ENCODE results near the gene TNS3. TPM values are rescaled to one million over a fixed set of nuclear protein-coding genes. Genes with fewer than 3 reads are reported as not detected.
"Not testable (repeated sequence)": the region's sequence is repeated elsewhere in the genome, so short reads cannot be mapped to it uniquely, and the experiment has no call there.

TNS3 gene
- polyA plus RNA-seq, 2 donors = 2.7 to 3.4 TPM

DNA sequence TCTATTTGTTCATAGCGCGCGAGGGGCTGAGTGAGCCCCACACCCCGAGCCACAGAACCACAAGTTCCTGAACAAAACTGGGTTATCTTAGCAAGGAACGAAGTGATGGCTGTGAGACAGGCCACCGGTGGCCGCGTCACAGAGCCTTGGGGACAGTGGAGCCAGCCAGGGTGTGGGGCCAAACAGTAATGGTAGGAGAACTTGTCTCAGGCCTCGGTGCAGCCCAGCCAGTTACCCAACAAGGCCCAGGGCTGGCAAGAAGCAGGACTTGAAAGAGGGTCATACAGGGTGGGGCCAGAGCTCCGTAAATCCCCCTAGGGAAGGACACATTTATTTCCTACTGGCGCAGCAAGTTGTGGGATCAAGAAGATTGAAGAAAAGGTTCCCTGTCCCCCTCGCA is 39.4 kb upstream of the TNS3 start:
- H3K27ac ChIP-seq (ENCODE audit: low read depth in 2 of 2, low read length in 1 of 2) = no peak overlapping the region
- H3K27me3 ChIP-seq (ENCODE audit: control insufficient read depth in 1 of 2, insufficient read depth in 2 of 2, low read length in 2 of 2) = no peaks in the 10 kb centered on the region
- H3K36me3 ChIP-seq (ENCODE audit: control insufficient read depth in 2 of 2, insufficient read depth in 2 of 2, low read length in 1 of 2) = no peaks in the 10 kb centered on the region
- H3K4me1 ChIP-seq (ENCODE audit: control insufficient read depth in 2 of 2, insufficient read depth in 2 of 2, low read length in 1 of 2) = peaks cover 0 to 4% of the 10 kb centered on the region in 2 donors
- WGBS, 2 donors = 92 to 98% methylated on average over 12 of the region's 12 CpGs
- no peak overlapping the region for H3K4me3 ChIP-seq (ENCODE audit: low read depth in 1 of 2, low read length in 2 of 2)
- H3K9me3 ChIP-seq (ENCODE audit: control insufficient read depth in 2 of 2, insufficient read depth in 1 of 2, low read depth in 1 of 2, low read length in 1 of 2) = no peaks in the 10 kb centered on the region

GRCh38 chr7:47619806-47620205 is 37.9 kb upstream of the TNS3 start:
- no peak overlapping the region for H3K4me3 ChIP-seq (ENCODE audit: low read depth in 1 of 2, low read length in 2 of 2)
- no peaks in the 10 kb centered on the region for H3K9me3 ChIP-seq (ENCODE audit: control insufficient read depth in 2 of 2, insufficient read depth in 1 of 2, low read depth in 1 of 2, low read length in 1 of 2)
- H3K4me1 ChIP-seq (ENCODE audit: control insufficient read depth in 2 of 2, insufficient read depth in 2 of 2, low read length in 1 of 2) = peaks cover 0 to 4% of the 10 kb centered on the region in 2 donors
- no peaks in the 10 kb centered on the region for H3K27me3 ChIP-seq (ENCODE audit: control insufficient read depth in 1 of 2, insufficient read depth in 2 of 2, low read length in 2 of 2)
- H3K36me3 ChIP-seq (ENCODE audit: control insufficient read depth in 2 of 2, insufficient read depth in 2 of 2, low read length in 1 of 2) = no peaks in the 10 kb centered on the region
- H3K27ac ChIP-seq (ENCODE audit: low read depth in 2 of 2, low read length in 1 of 2) = no peak overlapping the region

DNA sequence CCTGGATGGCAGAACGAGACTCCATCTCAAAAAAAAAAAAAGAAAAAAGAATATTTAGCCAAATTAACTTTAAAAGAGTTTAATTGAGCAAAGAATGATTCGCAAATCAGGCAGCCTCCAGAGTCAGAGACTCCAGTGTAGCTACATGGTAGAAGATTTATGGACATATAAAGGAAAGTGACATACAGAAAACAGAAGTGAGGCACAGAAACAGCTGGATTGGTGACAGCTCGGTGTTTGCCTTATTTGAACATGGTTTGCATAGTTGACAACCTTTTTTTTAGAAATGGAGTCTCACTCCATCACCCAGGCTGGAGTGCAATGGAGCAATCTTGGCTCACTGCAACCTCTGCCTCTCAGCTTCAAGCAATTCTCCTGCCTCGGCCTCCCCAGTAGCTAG is 35.2 kb upstream of the TNS3 start:
- Histone ChIP-seq H3K27ac (ENCODE audit: low read depth in 2 of 2, low read length in 1 of 2) (no peak overlapping the region), H3K4me1 (ENCODE audit: control insufficient read depth in 2 of 2, insufficient read depth in 2 of 2, low read length in 1 of 2) (no peaks in the 10 kb centered on the region), H3K9me3 (ENCODE audit: control insufficient read depth in 2 of 2, insufficient read depth in 1 of 2, low read depth in 1 of 2, low read length in 1 of 2) (no peaks in the 10 kb centered on the region), H3K4me3 (ENCODE audit: low read depth in 1 of 2, low read length in 2 of 2) (no peak overlapping the region), H3K27me3 (ENCODE audit: control insufficient read depth in 1 of 2, insufficient read depth in 2 of 2, low read length in 2 of 2) (no peaks in the 10 kb centered on the region), H3K36me3 (ENCODE audit: control insufficient read depth in 2 of 2, insufficient read depth in 2 of 2, low read length in 1 of 2) (no peaks in the 10 kb centered on the region)
- 82 to 86% methylated on average over 4 of the region's 4 CpGs for WGBS, 2 donors

DNA sequence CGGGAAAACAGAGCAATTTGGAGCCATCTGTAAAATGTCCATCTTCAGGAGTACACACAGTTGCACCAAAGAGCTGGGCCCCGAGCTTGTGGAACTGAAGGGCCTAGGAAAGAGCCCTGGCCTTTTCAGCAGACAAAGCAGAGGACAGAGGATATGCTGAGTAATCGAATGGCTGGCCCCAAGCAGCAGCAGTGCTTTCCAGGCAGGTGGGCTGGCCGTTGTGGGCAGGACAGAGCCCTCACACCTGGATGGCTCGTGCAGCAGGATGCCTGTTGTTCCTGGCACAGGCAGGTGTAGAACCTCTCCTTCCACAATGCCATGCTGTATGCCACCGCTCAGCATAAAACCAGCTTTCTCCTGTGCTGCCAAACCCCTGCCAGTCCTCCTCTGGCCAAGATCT is 32.5 kb upstream of the TNS3 start:
- WGBS, 2 donors = 86 to 90% methylated on average over 6 of the region's 6 CpGs
- Histone ChIP-seq H3K36me3 (ENCODE audit: control insufficient read depth in 2 of 2, insufficient read depth in 2 of 2, low read length in 1 of 2) (no peaks in the 10 kb centered on the region), H3K9me3 (ENCODE audit: control insufficient read depth in 2 of 2, insufficient read depth in 1 of 2, low read depth in 1 of 2, low read length in 1 of 2) (no peaks in the 10 kb centered on the region), H3K4me1 (ENCODE audit: control insufficient read depth in 2 of 2, insufficient read depth in 2 of 2, low read length in 1 of 2) (peaks cover 0 to 3% of the 10 kb centered on the region in 2 donors), H3K27ac (ENCODE audit: low read depth in 2 of 2, low read length in 1 of 2) (no peak overlapping the region), H3K27me3 (ENCODE audit: control insufficient read depth in 1 of 2, insufficient read depth in 2 of 2, low read length in 2 of 2) (no peaks in the 10 kb centered on the region), H3K4me3 (ENCODE audit: low read depth in 1 of 2, low read length in 2 of 2) (no peak overlapping the region)

- Histone ChIP-seq H3K27me3 (ENCODE audit: control insufficient read depth in 1 of 2, insufficient read depth in 2 of 2, low read length in 2 of 2) (no peaks in the 10 kb centered on the region), H3K4me1 (ENCODE audit: control insufficient read depth in 2 of 2, insufficient read depth in 2 of 2, low read length in 1 of 2) (peaks cover 1 to 3% of the 10 kb centered on the region in 2 donors), H3K4me3 (ENCODE audit: low read depth in 1 of 2, low read length in 2 of 2) (no peak overlapping the region), H3K27ac (ENCODE audit: low read depth in 2 of 2, low read length in 1 of 2) (no peak overlapping the region), H3K9me3 (ENCODE audit: control insufficient read depth in 2 of 2, insufficient read depth in 1 of 2, low read depth in 1 of 2, low read length in 1 of 2) (no peaks in the 10 kb centered on the region), H3K36me3 (ENCODE audit: control insufficient read depth in 2 of 2, insufficient read depth in 2 of 2, low read length in 1 of 2) (no peaks in the 10 kb centered on the region)
- WGBS, 2 donors = 40 to 64% methylated on average over 10 of the region's 10 CpGs
These were observed 29.2 kb upstream of the TNS3 start for GRCh38 chr7:47611045-47611511.

DNA sequence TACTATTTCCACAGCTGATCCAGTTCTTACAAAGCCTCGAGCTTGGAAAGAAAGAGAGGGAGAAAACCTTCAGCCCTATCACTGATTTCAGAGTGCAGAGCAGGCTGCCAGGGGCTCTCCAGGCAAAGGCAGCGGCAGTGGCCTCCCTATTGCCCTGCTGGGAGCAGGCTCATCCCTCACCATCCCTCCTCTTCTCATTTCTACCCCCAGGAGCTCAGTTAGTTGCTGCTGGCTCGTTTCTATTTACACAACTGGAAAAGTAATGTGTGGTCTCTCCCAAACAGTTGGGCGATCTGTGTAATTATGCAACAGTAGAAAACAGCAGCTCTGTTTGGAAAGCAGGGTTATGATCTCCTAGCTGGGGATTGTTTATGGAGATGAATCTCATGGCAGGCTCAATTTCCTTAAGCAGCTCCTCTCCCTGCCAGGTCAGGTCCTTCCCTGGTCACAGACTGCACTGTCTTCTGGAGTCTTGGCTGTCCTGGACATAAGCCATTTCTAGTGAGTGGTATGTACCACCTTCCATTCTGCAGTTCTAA is 28.7 kb upstream of the TNS3 start:
- no peaks in the 10 kb centered on the region for H3K36me3 ChIP-seq (ENCODE audit: control insufficient read depth in 2 of 2, insufficient read depth in 2 of 2, low read length in 1 of 2)
- no peaks in the 10 kb centered on the region for H3K27me3 ChIP-seq (ENCODE audit: control insufficient read depth in 1 of 2, insufficient read depth in 2 of 2, low read length in 2 of 2)
- peaks cover 3% of the 10 kb centered on the region in 2 donors for H3K4me1 ChIP-seq (ENCODE audit: control insufficient read depth in 2 of 2, insufficient read depth in 2 of 2, low read length in 1 of 2)
- H3K4me3 ChIP-seq (ENCODE audit: low read depth in 1 of 2, low read length in 2 of 2) = no peak overlapping the region
- H3K27ac ChIP-seq (ENCODE audit: low read depth in 2 of 2, low read length in 1 of 2) = no peak overlapping the region
- WGBS, 2 donors = 35 to 38% methylated on average over 4 of the region's 4 CpGs
- H3K9me3 ChIP-seq (ENCODE audit: control insufficient read depth in 2 of 2, insufficient read depth in 1 of 2, low read depth in 1 of 2, low read length in 1 of 2) = no peaks in the 10 kb centered on the region

DNA sequence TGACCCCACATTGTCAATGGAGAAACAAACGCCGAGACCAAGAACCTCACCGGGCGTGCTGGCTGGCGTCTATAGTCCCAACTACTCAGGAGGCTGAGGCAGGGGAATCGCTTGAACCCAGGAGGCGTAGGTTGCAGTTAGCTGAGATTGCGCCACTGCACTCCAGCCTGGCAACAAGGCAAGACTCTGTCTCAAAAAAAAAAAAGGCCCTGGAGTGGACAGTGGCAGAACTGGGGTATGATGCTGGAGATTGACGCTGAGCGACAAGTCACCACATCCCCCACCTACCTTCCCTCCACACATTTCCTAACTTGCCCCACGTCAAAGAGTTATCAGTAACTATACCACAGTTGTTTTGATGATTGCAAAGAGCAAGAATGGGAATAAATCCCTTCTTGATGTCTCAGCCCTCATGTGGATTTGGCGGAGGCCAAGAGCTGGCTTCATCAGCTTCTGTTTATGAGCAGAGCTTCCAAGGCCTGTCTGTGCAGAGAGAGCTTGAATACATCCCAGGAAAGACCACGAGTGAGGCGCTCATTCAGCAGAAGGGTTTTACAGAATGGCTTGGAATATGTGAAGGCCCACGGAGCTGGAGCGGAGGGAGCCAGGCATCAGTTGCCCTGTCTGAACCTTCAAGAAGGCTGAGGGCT is 28.0 kb upstream of the TNS3 start:
- Histone ChIP-seq H3K27me3 (ENCODE audit: control insufficient read depth in 1 of 2, insufficient read depth in 2 of 2, low read length in 2 of 2) (no peaks in the 10 kb centered on the region), H3K4me1 (ENCODE audit: control insufficient read depth in 2 of 2, insufficient read depth in 2 of 2, low read length in 1 of 2) (peaks cover 3 to 5% of the 10 kb centered on the region in 2 donors), H3K9me3 (ENCODE audit: control insufficient read depth in 2 of 2, insufficient read depth in 1 of 2, low read depth in 1 of 2, low read length in 1 of 2) (no peaks in the 10 kb centered on the region), H3K4me3 (ENCODE audit: low read depth in 1 of 2, low read length in 2 of 2) (no peak overlapping the region), H3K27ac (ENCODE audit: low read depth in 2 of 2, low read length in 1 of 2) (no peak overlapping the region), H3K36me3 (ENCODE audit: control insufficient read depth in 2 of 2, insufficient read depth in 2 of 2, low read length in 1 of 2) (no peaks in the 10 kb centered on the region)
- 78 to 80% methylated on average over 16 of the region's 16 CpGs for WGBS, 2 donors

- H3K36me3 ChIP-seq (ENCODE audit: control insufficient read depth in 2 of 2, insufficient read depth in 2 of 2, low read length in 1 of 2); H3K27ac ChIP-seq (ENCODE audit: low read depth in 2 of 2, low read length in 1 of 2); H3K4me3 ChIP-seq (ENCODE audit: low read depth in 1 of 2, low read length in 2 of 2); H3K9me3 ChIP-seq (ENCODE audit: control insufficient read depth in 2 of 2, insufficient read depth in 1 of 2, low read depth in 1 of 2, low read length in 1 of 2); H3K27me3 ChIP-seq (ENCODE audit: control insufficient read depth in 1 of 2, insufficient read depth in 2 of 2, low read length in 2 of 2): not testable (repeated sequence)
- WGBS, 2 donors = 94 to 95% methylated on average over 9 of the region's 9 CpGs
- H3K4me1 ChIP-seq (ENCODE audit: control insufficient read depth in 2 of 2, insufficient read depth in 2 of 2, low read length in 1 of 2) = peaks cover 3 to 10% of the 10 kb centered on the region in 2 donors
These were observed 24.7 kb upstream of the TNS3 start for GRCh38 chr7:47606593-47607046.

DNA sequence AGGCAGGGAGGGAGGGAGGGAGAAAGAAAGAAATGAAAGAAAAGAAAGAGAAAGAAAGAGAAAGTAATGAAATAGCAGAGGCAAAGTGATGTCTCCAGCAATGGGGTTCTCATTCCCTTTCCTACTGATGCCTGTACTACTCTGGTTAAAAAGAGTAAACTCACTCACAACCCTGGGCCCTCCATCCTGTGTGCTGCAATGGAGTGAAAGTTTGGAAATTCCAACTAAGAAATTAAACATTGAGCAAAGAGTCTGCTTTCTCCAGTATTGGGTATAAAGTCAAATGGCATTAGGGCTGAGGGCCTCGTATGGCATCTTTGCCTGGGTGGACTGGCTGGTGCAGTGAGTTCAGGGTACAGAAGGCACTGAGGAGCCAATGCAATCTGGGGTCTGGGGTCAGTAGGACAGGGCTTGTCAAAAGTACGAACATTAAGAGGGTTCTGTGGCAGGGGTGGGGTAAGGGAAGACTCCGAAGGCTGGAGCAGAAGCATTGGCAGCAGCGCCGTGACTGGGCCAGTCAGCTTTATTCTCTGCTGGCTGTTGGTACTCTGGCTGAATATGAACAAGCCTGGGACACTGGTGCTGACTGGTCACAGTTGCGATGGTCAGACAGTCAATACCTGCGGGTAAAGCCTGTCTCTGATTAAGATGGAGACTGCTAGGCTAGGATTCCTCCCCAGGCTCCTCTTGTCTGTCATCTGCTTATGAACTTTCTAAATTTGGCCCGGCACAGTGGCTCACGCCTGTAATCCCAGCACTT is 24.1 kb upstream of the TNS3 start:
- no peak overlapping the region for H3K27ac ChIP-seq (ENCODE audit: low read depth in 2 of 2, low read length in 1 of 2)
- WGBS, 2 donors = 91 to 93% methylated on average over 9 of the region's 9 CpGs

More for the DNA sequence above, 24.1 kb upstream of the TNS3 start:
- no peaks in the 10 kb centered on the region for H3K9me3 ChIP-seq (ENCODE audit: control insufficient read depth in 2 of 2, insufficient read depth in 1 of 2, low read depth in 1 of 2, low read length in 1 of 2)
- H3K4me3 ChIP-seq (ENCODE audit: low read depth in 1 of 2, low read length in 2 of 2) = no peak overlapping the region
- H3K27me3 ChIP-seq (ENCODE audit: control insufficient read depth in 1 of 2, insufficient read depth in 2 of 2, low read length in 2 of 2) = no peaks in the 10 kb centered on the region
- H3K36me3 ChIP-seq (ENCODE audit: control insufficient read depth in 2 of 2, insufficient read depth in 2 of 2, low read length in 1 of 2) = no peaks in the 10 kb centered on the region
- peaks cover under 1 to 15% of the 10 kb centered on the region in 2 donors for H3K4me1 ChIP-seq (ENCODE audit: control insufficient read depth in 2 of 2, insufficient read depth in 2 of 2, low read length in 1 of 2)

Measured in esophagus (tissue), 2 donors.